LNCaP clone FGC (cell line): ENCODE results near the gene TGFB1.

Experiments
- DNase-seq: peaks from one replicate; pipeline ENCODE4 v3.0.0-alpha.2; 2011; ENCODE audit warnings: low read depth
- H3K4me3 ChIP-seq: 2 replicates; pipeline ENCODE4 v1.5.1; 2011; ENCODE audit warnings: mild to moderate bottlenecking, low read depth, low read length, control low read depth
- CTCF ChIP-seq: IDR thresholded peaks from 2 replicates; pipeline ENCODE4 v1.5.1; 2012; ENCODE audit warnings: mild to moderate bottlenecking; ENCODE audit not compliant: control insufficient read depth, insufficient read depth; ENCODE audit errors: extremely low read depth

The TGFB1 gene

GRCh38 chr19:41341669-41342490 lies 11.8 kb downstream of the TGFB1 start:
- peak; percentile 55 for TF ChIP-seq CTCF
- no peak for DNase-seq
- H3K4me3 ChIP-seq, result no peak overlapping the region

GRCh38 chr19:41339936-41340335 lies 13.8 kb downstream of the TGFB1 start:
- no peak for DNase-seq
- TF ChIP-seq CTCF, result no peak
- no peak overlapping the region for H3K4me3 ChIP-seq

- no peak for DNase-seq
- TF ChIP-seq CTCF, result no peak
- H3K4me3 ChIP-seq, result no peak overlapping the region
These were observed 18.3 kb downstream of the TGFB1 start for GRCh38 chr19:41335467-41335866.

GRCh38 chr19:41334793-41335192 lies 18.9 kb downstream of the TGFB1 start:
- no peak for DNase-seq
- no peak overlapping the region for H3K4me3 ChIP-seq
- TF ChIP-seq CTCF, result no peak

- no peak overlapping the region for H3K4me3 ChIP-seq
- DNase-seq, result no peak
- TF ChIP-seq CTCF, result no peak
These were observed 21.3 kb downstream of the TGFB1 start for GRCh38 chr19:41332468-41332867.

- no peak for DNase-seq
- TF ChIP-seq CTCF, result no peak
- H3K4me3 ChIP-seq, result no peak overlapping the region
These were observed 21.7 kb downstream of the TGFB1 start for GRCh38 chr19:41332000-41332399.
